Activated naive CD8-positive, alpha-beta T cell treated with anti-CD3 and anti-CD28 coated beads, Interleukin-2, amount 50 U/mL, for 16 hours (primary cell): Measurements from ENCODE around the gene SPDYE3.
"Not testable (repeated sequence)": the region's sequence is repeated elsewhere in the genome, so short reads cannot be mapped to it uniquely, and the experiment has no call there.

ENCODE experiments used
- DNase-seq: peaks from one replicate; pipeline ENCODE4 v3.0.0-alpha.2; 2020; ENCODE audit warnings: low read depth, low spot score

Gene SPDYE3

DNA sequence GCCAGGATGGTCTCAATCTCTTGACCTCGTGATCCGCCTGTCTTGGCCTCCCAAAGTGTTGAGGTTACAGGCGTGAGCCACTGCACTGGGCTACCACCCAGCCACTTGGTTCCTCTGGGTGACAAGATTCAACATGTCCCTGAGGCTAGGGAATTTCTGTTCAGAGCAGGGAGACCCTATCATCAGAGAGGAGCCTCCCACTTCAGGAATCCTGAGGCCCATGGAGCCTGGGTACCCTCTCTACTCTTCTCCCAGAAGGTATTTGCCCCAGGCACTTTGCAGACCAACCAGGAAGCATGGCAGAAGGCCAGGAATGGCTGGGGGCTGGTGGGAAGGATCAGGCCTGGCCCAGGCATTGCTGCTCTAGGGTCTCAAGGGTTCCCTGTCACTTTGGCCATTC lies 19.2 kb upstream of the SPDYE3 start:
- not testable (repeated sequence) for DNase-seq

DNA sequence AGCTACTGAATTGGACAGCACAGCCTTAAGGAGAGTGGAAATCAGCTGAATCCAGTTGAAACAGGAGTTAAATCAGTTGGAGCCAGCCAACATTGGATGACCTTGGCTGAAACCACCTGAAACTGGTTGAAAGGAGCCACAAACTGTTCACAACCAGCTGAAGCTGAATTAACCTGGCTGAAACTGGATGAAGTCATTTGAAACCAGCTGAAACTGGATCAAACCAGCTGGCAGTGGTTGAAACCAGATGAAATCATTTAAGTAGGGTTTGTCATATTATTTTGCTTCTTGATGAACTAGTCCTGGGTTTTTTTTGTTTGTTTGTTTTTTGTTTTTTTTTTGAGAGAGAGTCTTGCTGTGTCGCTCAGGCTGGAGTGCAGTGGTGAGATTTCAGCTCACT lies 15.3 kb upstream of the SPDYE3 start:
- DNase-seq: not testable (repeated sequence)

DNA sequence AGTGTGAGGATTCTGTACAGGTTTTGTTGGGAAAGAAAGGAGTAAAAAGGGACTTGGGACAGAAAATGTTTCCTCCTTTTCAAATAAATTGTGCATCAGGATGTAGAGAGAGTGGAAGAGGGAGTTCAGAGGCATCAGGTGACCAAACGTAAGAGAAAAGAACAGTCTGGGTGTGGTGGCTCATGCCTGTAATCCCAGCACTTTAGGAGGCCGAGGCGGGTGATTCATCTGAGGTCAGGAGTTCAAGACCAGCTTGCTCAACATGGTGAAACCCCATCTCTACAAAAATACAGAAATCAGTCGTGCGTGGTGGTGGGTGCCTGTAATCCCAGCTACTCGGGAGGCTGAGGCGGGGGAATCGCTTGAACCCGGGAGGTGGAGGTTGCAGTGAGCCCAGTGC lies 12.2 kb upstream of the SPDYE3 start:
- not testable (repeated sequence) for DNase-seq

DNA sequence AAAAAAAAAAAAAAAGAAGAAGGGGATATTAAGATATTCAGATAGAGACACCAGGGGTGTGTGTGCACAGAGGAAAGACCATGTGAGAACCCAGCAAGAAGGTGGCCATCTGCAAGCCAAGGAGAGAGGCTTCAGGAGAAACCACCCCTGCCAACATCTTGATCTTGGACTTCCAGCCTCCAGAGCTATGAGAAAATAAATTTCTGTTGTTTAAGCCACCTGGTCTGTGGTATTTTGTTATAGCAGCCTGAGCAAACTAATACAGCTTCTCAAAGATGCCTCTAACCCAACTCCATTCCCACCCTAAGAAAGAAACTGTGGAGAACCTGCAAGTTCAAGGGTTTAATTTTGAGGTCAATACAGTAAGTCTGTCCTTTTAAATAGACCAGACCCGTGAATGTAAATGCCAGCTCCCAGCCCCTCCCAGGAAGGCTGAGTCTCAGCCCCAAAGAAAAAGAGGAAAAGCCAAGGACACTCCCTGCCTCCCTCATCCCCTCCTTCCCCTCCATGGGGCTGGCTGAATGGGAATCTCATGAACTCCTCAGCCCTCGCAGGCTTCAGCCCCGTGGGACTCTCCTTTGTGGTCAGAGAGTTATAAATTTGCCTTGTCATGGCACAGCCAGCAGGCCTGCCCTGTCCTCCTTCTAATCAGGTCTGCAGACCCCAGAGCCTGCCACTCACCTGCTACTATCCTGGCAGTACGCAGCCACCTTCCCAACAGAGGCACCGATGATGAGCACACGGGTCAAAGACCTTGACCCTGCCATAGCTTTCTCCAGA lies 9.5 kb upstream of the SPDYE3 start:
- DNase-seq: not testable (repeated sequence)

DNA sequence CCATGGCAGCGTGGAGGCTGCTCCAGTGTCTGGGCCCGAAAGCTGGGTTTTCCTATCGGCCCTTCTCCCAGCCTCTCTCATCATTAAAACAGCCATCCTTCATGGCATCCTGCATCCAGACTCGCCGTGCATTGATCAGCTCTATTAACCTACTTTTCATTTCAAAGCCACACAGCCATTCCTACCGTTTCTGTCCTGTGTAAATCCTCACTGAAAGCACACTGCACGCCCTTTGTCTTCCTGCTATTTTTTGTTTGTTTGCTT lies 8.9 kb upstream of the SPDYE3 start:
- DNase-seq: not testable (repeated sequence)

DNA sequence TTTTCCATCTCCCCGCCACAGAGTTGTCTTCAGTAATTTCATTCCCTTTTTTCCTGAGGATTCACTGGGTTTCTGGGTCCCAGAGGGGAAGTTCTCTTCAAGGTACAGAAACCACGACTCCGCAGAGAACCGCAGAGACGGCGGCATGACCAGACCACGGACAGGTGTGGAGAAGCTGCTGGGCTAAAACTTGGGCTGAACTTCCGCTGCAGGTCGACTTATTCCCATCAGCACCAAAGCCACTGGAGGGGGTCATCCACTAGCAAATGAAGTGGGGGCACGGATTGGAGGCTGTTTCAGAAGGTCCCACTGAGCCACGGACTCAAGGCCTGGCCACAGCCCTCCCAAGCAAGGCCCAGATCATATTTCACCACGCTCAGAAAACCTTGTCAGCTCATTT lies 3.0 kb upstream of the SPDYE3 start:
- DNase-seq: not testable (repeated sequence)

DNA sequence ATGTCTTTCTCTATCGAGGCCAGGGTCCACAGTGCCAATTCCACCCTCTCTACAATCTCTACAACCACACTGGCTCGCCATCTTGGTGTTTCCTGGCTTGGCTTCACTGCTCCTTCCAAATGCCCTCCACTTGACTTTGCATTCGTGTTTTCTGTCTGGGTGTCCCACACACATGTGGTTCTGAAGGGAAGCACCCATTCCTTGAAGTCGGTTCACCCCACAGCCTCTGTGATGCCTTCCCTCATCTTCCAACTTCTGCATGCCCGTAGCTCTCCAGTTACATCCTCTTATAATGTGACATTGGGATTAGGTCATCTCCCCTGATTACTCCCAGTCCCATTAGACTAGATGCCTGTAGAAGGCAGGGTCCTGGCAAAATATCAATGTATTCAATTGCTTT lies 10.8 kb downstream of the SPDYE3 start:
- not testable (repeated sequence) for DNase-seq

DNA sequence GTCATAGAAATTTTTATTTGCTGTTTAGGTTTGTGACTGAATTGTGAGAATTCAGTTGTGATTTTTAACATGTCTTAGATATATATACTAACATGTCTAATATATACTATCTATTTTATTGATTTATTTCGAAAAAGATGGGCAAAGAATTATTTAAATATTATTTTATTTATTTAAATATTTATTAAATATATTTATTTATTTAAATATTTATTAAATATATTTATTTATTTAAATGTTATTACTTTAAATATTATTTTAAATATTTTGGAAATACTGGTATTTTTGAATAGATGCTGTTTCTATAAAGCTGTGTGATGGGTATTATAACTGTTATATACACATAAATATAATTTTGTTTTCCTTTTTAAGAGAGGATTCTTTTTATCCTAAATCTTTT lies 14.1 kb downstream of the SPDYE3 start:
- not testable (repeated sequence) for DNase-seq

DNA sequence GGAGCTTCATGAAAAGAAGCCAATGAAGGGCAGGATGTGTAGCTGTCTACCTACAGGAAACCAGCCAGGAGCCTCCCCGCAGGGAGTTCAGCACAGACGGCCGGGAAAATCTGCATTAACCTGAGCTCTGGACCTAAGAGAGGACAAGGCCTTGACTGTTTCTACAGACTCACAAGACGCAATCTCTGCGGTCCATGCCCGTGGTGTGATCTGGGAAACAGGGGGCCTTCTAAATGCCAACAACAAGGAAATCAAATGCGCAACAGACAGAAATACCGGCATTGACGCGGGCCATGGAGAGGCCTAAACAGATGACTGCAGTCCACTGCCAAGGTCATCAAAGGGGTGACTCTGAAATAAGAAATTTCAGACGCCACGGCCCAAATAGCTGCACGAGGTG lies 16.7 kb downstream of the SPDYE3 start:
- not testable (repeated sequence) for DNase-seq

DNA sequence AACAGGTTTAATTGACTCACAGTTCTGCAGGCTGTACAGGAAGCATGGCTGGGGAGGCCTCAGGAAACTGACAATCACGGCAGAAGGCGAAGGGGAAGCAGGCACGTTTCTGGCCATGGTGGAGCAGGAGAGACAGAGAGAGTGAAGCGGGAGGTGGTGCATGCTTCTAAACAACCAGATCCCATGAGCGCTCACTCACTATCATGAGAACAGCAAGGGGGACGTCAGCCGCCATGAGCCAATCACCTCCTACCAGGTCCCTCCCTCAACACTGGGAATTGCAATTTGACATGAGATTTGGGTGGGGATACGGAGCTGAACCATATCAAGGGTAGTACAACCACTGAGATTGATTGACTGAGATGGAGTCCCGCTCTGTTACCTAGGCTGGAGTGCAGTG lies 18.2 kb downstream of the SPDYE3 start:
- not testable (repeated sequence) for DNase-seq

DNA sequence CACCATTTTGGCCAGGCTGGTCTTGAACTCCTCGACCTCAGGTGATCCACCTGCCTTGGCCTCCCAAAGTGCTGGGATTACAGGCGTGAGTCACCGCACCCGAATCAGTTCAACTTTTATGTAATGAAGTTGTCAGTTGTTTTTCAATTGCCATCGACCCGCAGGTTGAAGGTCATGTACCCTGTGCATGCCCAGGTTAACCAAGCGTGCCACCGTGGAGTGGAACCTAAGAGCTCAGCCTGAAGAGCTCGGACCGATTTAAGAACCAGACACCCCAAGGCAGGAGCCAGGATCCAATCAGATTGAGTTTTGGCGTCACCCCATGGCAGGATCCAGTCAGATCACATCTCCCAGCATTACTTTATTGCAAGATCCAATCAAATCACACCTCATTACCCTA lies 19.4 kb downstream of the SPDYE3 start:
- DNase-seq: not testable (repeated sequence)

DNA sequence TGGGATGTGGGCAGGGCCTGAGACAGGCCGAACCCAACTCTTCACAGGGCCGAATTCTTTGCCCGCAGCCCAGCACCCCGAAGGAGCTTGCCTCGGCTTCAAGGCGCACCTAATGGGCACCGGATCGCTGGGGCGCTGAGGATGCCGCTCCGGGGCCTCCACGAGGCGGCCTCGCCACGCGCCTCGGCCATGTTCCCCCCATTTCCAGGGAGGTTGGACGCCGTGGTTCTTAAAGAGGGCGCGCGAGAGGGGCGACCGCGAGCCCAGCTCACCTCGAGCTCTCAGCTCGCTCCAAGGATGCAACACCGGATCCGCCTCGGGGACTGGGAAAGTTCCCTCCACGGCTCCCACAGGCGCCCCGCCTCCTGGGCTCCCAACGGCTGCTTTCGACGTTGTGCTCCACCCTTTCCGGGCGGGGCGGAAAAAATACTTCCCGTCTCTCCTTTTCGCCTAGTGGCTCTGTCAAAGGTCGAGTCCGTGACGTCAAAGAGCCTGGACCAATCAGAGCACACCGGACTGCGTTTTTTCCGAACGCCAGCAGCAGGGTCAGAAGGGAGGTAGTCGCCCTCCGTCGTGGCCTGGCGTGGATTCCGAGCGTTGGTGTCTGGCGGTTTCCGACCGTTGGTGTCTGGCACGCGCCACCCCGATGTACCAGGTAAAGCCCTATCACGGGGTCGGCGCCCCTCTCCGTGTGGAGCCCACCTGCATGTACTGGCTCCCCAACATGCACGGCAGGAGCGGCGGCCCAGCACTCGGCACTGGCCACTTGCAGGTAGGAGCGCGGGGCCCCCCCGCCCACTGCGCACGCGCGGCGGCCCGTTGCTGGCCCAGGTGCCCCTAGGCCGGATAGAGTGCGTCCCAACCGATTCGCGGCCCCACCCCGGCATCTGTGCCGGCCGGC lies 28.3 kb downstream of the SPDYE3 start:
- DNase-seq: peak; percentile 57

DNA sequence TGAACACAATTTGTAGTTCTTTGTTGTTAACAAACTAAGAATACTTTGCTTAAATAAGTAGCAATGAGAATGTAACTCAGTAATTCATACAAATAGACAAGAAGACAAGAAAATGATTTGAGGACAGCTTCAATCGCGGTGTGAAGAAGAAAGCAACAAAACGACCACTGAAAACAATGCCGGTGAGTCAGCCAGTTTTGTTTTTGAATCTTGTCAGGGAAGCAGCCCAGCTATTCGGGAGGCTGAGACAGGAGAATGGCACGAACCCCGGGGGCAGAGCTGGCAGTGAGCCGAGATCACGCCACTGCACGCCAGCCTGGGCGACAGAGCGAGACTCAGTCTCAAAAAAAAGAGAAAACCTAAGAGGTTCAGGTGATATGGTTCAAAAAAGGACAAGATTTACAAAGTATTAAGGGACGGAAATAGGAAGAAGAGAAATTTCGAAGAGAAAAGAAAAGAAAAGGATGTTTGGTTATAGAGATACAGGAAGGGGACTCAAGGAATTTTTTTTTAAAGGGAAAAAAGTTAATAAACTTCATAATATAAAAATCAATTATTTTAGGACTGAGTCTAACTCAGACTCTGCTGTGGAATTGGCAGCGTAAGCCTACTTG lies 30.7 kb downstream of the SPDYE3 start:
- DNase-seq: not testable (repeated sequence)

DNA sequence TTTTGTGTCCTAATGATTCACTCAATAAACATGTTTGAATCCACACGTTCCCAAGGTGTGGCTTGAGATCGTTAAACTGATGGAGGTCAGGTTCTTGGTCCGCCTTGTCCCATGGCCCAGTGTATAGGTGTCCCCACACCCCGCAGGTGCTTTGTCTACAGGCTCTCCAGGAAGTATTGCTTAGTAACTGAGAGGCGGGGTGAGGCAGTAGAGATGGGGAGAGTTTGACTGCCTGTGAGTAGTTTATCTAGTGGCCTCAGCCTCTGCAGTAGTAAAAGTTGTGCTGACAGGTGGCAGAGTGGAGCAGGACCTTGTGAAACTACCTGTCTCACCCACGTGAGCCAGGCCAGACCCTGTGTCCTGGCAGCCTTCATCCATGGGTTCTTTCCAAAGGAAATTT lies 33.8 kb downstream of the SPDYE3 start:
- not testable (repeated sequence) for DNase-seq

DNA sequence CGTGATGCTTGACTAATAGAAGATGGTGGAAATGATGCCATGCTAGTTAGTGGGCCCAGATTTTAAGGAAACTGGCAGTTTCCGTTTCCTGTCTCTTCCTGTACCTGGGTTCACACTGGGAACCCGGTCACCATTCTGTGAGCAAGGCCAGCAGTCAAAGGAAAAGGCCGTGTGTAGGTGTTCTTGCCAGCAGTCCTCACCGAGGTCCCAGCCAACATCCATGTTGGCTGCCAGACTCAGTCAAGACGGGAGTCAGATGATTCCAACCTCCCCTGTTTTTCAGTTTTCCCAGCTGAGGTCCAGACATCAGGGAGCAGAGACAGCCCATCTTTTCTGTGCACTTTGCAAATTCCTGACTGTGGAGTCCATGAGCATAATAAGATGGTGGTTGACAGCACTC lies 35.3 kb downstream of the SPDYE3 start:
- no peak for DNase-seq

DNA sequence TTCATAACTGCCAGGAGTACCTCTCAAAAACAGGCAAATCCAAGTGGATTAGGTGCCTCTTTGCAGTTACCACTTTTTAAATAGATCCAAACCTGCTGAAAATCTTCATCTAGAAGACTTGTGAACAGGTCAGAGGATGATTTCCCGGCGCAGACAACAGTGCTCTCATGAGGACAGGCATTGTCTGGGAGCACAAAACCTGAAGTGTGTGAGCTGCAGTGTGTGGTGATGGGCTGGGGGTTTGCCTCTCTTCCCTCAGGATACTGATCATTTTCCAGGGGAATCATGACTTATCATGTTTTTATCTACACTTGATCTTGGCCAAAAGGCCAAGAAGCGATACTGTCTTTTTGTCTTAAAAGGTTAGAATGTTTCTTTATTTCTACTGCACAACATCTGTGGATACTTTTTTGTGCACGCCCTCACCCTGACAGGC lies 36.6 kb downstream of the SPDYE3 start:
- DNase-seq: not testable (repeated sequence)

DNA sequence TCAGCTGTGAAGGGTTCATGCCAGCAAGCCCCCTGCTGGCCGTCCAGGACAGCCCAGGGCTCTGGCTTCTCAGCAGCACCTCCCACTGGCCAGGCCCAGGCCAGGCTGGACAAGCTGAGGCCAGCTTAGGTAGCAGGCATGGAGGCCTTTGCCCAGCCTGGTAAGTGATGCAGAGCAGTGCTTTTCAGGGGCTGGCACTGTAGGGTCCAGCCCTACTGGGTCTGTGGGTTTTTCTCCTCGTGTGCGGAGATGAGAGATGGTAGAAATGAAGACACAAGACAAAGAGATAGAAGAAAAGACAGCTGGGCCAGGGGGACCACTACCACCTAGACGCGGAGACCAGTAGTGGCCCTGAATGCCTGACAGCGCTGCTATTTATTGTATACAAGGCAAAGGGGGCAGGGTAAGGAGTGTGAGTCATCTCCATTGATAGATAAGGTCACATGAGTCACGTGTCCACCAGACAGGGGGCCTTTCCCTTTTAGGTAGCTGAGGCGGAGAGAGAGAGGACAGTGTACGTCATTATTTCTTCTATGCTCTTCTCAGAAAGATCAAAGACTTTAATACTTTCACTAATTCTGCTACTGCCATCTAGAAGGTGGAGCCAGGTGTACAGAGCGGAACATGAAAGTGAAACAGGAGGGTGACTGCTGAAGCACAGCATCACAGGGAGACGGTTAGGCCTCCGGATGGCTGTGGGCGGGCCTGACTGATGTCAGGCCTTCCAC lies 37.2 kb downstream of the SPDYE3 start:
- DNase-seq: peak; percentile 62

DNA sequence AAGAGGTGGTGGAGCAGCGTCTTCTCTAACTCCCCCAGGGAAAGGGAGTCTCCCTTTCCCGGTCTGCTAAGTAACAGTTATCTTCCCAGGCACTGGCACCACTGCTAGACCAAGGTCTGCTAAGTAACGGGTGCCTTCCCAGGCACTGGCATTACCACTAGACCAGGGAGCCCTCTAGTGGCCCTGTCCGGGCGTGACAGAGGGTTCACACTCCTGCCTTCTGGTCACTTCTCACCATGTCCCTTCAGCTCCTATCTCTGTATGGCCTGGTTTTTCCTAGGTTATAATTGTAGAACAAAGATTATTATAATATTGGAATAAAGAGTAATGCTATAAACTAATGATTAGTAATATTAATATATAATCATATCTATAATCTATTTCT lies 37.8 kb downstream of the SPDYE3 start:
- not testable (repeated sequence) for DNase-seq

DNA sequence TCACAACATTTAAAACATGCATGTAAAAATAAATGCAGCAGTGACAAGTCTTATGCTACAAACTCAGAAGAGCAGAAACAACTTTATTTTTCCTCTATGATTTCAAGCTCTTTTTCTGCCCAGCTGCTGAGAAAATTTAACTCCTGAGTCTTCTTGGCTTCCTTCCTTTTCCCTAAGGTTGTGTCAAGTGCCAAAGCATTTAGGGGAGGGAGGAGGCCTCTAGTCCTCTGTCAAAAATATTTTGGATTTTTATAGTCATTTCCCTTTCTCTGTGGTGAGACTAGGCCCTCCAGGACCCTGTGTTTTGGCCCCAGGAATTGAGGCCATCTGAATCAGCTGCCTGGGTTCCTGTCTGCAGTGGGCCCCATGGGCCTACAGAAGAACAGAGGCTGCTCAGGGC lies 39.4 kb downstream of the SPDYE3 start:
- DNase-seq: no peak

DNA sequence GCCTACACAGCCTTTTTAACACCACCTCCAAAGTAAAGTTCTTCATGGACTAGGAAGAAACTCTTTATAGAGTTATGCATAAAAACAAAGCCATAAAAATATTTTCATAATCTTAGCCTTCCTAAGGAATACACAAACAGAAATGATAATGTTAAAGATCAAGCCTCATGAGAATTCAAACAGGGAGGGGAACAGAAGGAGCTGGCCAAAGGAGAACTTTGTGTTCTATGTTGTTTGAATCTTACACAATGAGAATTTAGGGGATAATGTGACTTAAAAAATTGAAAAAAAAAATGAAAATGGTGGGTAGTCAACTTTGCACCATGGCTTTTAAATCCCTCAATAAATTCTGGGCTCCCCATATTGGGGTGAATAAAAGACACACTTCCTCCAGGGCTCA lies 41.3 kb downstream of the SPDYE3 start:
- DNase-seq: no peak

DNA sequence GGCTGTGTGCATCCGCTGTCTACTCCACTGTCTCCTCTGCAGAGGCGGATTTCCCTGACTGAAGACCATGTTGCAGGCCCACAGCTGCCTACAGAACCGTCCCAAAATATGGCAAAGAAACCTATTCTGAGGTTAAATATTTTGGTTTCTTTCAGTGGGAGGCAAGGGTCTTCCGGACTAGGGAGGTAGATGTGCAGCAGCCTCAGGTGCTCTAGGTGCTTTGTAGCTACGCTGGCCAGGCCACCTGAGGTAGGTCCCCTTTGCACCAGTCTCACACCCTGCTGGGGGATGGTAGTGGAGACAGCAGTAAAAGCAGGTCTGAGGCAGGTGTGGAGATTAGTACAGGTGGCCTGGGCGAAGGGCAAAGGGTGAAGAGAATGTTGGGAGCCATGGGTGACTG lies 42.3 kb downstream of the SPDYE3 start:
- DNase-seq: no peak

DNA sequence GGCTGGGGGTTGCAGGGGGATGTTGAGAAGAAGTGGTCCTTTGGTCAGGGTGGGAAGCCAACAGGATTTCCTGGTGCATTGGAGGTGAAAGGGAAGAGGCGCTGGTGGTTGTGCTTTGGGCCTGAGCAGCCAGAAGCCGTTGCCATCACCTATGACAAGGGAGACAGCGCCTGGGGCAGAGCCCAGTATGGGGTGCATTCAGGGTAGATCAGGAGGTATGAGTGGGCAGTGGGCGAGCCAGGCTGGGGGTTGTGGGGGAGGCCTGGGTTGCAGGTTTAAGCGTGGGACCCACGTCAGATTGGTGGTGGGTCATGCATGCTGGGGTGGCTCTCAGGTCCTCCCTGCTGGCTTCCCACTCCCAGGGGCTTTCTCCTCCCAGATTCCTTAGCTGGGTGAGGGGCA lies 44.2 kb downstream of the SPDYE3 start:
- DNase-seq: no peak
